HG03520 (cell line): Measurements from ENCODE around the gene TBKBP1.

ENCODE experiments used
- ATAC-seq: cut with Tn5 transposase; IDR thresholded peaks from one replicate; pipeline ENCODE4 v1.9.1; 2021; ENCODE audit warnings: mild to moderate bottlenecking, moderate library complexity; ENCODE audit not compliant: unreplicated experiment

TBKBP1 gene

DNA sequence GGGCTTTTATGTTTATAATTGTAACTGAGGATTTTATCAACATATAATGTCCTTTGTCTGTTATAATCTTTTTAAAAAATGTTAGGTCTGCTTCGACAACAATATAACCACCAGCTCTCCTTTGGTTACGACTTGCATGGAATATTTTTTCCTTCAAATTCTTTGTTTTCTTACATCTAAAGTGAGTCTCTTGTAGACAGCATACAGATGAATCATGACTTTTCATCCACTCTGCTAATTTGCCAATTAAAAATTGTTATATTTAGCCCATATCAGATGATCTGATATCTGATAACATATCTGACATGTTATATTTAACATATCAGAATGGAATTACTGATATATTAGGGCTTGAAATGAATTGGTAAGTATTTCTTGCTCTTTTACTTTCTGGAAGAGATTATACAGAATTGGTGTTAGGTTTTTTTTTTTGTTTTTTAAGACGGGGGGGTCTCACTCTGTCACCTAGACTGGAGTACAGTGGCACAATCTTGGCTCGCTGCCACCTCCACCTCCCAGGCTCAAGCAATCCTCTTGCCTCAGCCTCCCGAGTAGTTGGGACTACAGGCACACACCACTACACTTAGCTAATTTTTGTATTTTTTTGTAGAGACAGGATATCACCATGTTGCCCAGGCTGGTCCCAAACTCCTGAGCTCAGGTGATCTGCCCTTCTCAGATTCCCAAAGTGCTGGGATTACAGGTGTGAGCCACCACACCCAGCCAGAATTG is 66.6 kb downstream of the TBKBP1 start:
- no peak for ATAC-seq
